AG08396 (cell line): ENCODE measurements around the gene MAGI2.

ENCODE experiments used
- DNase-seq: peaks from one replicate; pipeline ENCODE4 v3.0.0; 2012; ENCODE audit warnings: low spot score, mixed read lengths

MAGI2 gene

DNA sequence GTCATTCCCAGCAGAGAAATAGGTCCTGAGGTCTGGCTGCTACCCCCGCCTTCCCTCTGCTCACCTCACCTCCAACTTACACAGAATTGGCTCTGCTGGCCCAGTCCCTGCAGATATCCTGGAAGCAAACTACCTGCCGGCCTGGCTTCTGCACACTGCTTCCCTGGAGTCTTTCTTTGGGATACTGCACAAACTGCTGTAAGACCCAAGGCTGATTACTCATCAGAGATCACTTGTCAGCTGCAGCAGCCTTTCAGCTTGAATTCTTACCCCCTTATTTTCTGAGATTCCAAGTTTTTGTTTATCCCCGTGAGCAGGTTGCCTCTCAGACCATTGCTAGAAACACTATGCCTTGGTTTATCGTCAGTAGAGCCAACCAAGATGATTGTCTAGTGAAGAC lies 1228.5 kb downstream of the MAGI2 start:
- no peak for DNase-seq

DNA sequence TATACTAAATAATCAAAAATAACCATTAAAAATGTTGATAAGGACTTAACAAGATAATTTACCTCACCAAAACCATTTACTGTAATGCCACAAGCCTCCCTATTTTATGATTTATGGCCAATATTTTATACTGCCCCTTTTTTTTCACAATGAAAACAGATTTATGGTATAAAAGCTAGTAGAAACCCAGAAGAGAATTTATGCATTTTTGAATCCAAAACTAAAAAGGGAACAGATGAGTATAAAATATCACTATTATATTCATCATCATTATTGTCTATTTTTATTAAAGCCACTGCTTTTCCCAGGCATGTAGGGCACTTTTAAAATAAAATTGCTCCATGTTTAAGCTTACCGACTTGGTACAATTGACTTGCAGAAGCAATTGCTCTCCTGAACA lies 1229.9 kb downstream of the MAGI2 start:
- no peak for DNase-seq

DNA sequence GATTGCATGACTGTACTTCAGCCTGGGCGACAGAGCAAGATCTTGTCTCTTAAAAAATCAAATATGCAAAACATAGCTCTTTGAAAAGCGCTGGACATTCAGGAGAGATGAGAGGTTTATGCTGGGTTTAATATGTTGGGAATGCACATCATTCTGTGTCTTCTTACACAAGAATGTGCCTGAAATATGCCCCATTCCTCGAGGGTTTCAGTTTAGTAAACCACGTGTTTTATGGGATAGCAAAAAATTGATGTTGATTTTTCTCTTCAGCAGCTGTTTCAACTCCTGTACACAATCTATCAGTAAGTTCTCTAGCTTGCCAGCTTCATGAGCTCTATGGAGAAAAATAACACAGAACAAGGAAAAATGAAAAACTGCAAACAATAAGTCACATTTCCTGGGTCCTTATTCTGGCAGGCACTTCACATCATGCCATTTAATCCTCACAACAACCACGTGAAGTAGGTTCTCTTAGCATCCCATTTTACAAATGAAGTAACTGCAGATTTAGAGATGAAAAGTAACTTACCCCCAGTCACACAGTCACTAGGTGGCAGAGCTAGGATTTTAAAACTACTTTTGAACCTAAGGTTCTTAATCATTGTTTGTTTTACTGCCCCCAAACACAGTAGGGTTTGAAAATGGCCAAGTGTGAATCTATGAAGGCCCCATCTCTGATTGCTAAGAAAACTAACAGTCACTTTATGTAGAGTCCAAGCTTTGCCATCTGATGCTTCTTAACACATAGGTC lies 1231.3 kb downstream of the MAGI2 start:
- peak; percentile 39 for DNase-seq

- DNase-seq, result no peak
These were observed 1232.7 kb downstream of the MAGI2 start for GRCh38 chr7:78220754-78221153.

GRCh38 chr7:78218876-78219275 lies 1234.6 kb downstream of the MAGI2 start:
- no peak for DNase-seq

- no peak for DNase-seq
These were observed 1235.4 kb downstream of the MAGI2 start for GRCh38 chr7:78218051-78218450.

DNA sequence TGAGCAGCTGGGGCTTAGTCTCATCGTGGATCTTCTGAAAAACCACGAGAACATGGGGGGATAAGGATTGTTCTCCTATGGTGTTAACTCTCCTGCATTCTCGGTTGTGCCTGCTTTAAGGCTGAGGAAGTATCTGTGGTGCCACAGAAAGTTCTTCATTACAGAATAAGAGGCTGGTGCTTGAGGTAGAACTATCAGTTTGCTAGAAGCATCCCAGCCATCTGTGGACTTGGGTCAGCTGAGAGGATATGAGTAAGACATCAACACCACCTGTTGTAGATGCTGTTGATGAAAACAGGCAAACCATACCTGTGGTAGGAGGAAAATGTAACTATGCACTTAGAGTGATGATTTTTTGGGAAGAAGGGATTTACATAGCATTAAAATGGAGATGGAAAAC lies 1238.3 kb downstream of the MAGI2 start:
- DNase-seq, result no peak

GRCh38 chr7:78213402-78213801 lies 1240.1 kb downstream of the MAGI2 start:
- DNase-seq, result no peak

DNA sequence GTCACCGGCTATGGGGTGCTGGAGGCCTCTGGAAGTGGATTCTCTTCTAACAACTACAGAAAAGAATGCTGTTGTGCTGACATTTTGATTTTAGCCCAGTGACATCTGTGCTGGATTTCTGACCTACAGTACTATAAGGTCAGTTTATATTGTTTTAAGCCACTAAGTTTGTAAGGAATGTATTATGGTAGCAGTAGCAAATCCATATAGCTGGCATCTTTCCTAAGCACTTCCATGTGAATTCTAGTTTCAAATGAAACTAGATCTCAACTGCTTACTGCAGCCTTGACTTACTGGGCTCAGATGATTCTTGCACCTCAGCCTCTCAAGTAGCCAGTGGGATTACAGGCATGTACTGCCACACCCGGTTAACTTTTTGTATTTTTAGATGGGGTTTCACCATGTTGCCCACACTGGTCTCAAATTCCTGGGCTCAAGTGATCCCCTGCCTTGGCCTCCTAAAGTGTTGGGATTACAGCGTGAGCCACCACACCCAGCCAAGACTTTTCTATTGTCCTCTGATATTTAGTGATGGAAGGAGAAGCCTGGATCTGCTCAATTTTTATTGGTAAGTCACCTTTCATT lies 1240.9 kb downstream of the MAGI2 start:
- no peak for DNase-seq

DNA sequence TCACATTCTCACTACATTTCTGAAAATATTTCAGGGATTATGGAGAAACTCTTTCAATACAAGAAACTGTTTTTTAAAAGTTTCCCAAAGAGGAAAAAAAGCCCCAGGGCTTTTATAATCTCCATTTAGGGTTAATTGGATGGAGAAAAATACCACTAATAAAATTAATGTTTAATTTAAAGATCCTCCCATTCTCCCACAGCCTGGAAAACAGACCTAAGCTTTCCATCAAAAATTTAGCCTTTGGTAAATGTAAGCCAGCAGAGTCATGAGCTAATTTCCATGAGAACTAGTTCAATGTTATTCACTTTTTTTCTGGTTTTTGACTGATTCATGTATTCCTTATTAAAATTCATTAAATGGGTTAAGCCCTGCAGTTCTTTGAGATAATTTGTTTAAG lies 1246.2 kb downstream of the MAGI2 start:
- no peak for DNase-seq

GRCh38 chr7:78206769-78207168 lies 1246.7 kb downstream of the MAGI2 start:
- no peak for DNase-seq

DNA sequence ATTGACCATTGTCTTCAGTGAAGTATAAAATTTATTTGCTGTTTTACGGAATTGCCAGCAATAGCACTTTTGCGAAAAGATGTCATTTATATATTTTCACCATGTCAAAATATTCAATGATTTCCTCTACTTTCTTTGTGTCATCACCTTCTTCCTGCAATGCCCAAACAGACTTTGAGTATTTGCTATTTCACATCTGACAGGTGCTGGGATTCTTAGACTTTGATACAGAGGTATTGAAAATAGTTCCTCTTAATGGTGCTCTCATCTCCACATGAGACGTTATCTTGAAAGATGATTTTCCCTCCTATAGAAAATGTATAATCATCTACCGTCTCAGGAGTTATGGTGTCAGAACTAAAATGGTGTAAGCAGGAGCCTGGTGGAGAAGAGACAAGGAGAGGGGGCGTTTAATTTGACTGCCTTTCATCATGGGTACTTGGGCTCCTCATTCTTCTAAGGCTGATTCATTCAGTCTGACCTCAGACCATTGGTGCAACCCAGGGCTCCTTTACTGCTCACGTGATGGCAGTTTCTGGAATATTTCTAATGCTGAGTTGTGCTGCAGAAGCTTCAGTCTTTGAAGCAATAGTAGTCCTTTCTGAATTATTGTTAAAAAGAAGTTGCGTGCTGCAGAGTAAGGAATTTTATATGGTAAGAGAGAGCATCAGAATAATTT lies 1250.3 kb downstream of the MAGI2 start:
- DNase-seq, result no peak

DNA sequence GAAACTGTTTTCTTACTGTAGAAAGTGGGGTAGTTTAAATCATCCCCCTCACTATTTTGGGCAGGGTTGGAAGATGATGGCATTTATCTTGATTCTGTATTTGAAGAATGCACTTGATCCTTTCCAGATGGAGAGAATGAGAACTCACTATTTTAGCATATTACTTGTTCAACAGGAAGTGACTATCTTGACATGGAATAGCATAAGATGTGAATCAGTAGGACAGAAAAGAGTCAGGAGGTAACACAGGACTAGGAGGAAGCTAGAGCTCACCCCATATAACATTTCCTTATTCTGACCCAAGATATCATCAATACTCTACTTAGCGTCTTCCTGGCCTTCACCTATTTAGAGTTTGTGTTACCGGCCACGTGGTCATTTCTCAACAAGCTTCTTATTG lies 1254.7 kb downstream of the MAGI2 start:
- peak; percentile 12 for DNase-seq

- DNase-seq, result peak; percentile 32
These were observed 1256.0 kb downstream of the MAGI2 start for GRCh38 chr7:78197447-78197846.

- no peak for DNase-seq
These were observed 1258.2 kb downstream of the MAGI2 start for GRCh38 chr7:78195281-78195680.

DNA sequence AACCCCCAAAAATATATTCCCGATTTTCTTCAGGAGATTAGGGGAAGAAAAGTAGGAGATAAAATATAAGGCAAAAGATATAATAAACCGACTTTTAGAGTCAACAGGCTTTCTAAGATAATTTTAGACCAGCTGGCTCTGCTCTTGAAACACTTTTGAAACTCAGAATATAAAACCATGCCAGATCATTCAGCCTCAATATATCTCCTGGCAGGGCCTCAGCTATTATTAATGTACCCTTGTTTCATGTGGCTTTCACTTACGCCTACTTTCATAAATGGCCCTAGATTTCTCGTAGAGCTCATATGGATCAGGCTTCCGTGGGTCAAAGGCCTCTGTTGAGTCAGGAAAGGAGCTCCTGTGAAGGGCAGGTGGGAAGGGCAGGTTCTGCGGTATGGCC lies 1258.9 kb downstream of the MAGI2 start:
- no peak for DNase-seq

- no peak for DNase-seq
These were observed 1261.9 kb downstream of the MAGI2 start for GRCh38 chr7:78191475-78192079.

- no peak for DNase-seq
These were observed 1263.7 kb downstream of the MAGI2 start for GRCh38 chr7:78189762-78190161.

- no peak for DNase-seq
These were observed 1268.2 kb downstream of the MAGI2 start for GRCh38 chr7:78185149-78185745.

- DNase-seq, result no peak
These were observed 1269.2 kb downstream of the MAGI2 start for GRCh38 chr7:78184299-78184698.

DNA sequence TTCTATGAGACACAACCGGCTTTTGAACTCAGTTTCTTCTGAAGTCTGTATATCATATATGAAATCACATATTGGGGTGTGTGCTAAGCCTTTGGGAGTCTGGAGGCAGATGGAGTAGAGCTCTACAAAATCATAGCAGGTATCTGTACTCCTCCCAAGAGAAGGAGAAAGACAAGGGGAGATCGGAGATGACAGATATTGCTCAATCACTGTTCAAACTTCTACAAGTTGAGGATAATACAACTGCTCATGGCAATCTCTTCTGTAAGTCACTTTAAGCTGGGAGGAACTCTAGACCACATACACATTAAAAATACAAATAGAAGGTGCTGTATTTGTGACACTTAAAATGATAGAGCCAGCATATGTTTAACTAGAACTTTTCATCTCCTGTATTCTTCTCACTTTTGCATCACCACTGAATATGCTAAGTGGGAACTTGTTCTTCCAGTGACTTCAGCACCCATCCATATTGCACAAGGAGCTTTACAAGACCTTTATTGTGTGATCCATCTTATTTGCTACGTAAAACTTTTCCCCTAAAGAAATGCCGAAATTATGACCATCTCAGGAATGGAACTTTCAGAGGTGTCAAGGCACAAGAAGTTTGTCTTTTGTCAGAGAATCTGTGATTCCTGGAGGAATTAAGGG lies 1273.5 kb downstream of the MAGI2 start:
- DNase-seq, result no peak

- no peak for DNase-seq
These were observed 1274.3 kb downstream of the MAGI2 start for GRCh38 chr7:78179211-78179610.
